Measurements from ENCODE around the gene SLC22A4. TPM values are rescaled to one million over a fixed set of nuclear protein-coding genes. Genes with fewer than 3 reads are reported as not detected.

SLC22A4 gene
- total RNA-seq, 1 experiment from 2014 or later = 1.5 TPM

DNA sequence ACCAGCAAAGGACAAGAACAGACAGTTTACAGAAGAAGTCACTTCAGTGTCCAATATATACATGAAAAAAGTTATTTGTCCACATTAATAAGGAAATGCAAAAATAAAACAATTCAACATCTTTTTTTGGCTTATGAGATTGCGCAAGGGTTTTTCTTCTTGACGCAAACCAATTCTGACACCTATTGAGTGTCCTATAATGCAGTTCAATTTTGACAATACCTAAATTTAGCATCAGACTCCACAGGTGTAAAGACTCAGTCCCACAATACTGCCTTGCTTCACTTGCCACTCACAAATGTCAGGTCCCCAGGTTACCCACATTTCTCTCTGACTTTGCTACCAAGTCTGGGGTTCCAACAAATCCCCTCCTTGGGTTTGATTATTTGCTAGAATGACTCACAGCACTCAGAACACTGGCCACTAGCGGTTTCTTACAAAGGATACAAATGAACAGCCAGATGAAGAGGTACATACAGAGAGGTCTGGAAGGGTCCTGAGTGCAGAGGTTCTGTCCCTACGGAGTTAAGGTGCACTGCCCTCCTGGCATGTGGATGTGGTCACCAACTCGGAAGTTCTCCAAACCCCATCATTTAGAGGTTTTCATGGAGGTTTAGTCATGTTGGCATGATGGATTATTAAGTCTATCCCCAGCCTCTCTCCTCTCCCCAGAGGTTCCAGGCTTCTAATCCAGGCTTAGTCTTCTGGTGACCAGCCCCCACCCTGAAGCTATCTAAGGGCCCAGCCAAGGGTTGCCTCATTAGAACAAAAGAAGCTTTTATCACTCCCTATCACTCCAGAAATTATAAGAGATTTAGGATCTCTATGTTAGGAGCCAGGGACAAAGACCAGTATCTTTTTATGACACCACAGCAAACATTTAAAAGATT lies 48.3 kb downstream of the SLC22A4 start:
- in situ Hi-C loops (cut with HindIII; ENCODE audit: low pct_unique_long_range_greater_than_20kb, low sequenced_read_pairs) = no loop called here
- no peak for TF ChIP-seq TCF7L2 (IDR thresholded peaks at IDR 0.05; ENCODE audit: low read depth, low read length)
- no peak for TF ChIP-seq SIN3A (IDR thresholded peaks at IDR 0.05; ENCODE audit: borderline replicate concordance, insufficient read depth, low read depth, low read length)
- TF ChIP-seq POLR2AphosphoS5 (IDR thresholded peaks at IDR 0.05; ENCODE audit: low read depth, low read length) = no peak
- TF ChIP-seq CTCF (IDR thresholded peaks at IDR 0.05) = no peak
- no peak for TF ChIP-seq REST (IDR thresholded peaks at IDR 0.05; ENCODE audit: insufficient read depth in 1 of 2, low read depth in 2 of 2, low read length in 1 of 2)
- no peaks in the 10 kb centered on the region for H3K4me1 ChIP-seq (ENCODE audit: control insufficient read depth, insufficient read depth, low read length)
- no peak overlapping the region for H3K4me3 ChIP-seq (ENCODE audit: low read depth in 2 of 2, low read length in 2 of 2)
- no peak overlapping the region for H3K27ac ChIP-seq (ENCODE audit: low read length)
- CTCF ChIA-PET = interaction anchor here (0.7 kb wide), 1 partner anchor 10 kb away, joined by 3 read pairs; no protein-coding TSS in a partner anchor
- intact Hi-C loops (cut with micrococcal nuclease; ENCODE audit: unreplicated experiment) = no loop called here
- DNase-seq (ENCODE audit: low read depth, low spot score) = no peak
- no peaks in the 10 kb centered on the region for H3K9me3 ChIP-seq (ENCODE audit: control insufficient read depth, insufficient read depth, low read depth, low read length)
- no peak for ATAC-seq
- H3K27me3 ChIP-seq (ENCODE audit: control insufficient read depth, insufficient read depth, low read length) = no peaks in the 10 kb centered on the region
- POLR2A ChIA-PET = no interaction called here
- H3K36me3 ChIP-seq (ENCODE audit: control insufficient read depth, insufficient read depth, low read length) = no peaks in the 10 kb centered on the region
- BruUV-seq (replicated peaks) = no TSS peak

DNA sequence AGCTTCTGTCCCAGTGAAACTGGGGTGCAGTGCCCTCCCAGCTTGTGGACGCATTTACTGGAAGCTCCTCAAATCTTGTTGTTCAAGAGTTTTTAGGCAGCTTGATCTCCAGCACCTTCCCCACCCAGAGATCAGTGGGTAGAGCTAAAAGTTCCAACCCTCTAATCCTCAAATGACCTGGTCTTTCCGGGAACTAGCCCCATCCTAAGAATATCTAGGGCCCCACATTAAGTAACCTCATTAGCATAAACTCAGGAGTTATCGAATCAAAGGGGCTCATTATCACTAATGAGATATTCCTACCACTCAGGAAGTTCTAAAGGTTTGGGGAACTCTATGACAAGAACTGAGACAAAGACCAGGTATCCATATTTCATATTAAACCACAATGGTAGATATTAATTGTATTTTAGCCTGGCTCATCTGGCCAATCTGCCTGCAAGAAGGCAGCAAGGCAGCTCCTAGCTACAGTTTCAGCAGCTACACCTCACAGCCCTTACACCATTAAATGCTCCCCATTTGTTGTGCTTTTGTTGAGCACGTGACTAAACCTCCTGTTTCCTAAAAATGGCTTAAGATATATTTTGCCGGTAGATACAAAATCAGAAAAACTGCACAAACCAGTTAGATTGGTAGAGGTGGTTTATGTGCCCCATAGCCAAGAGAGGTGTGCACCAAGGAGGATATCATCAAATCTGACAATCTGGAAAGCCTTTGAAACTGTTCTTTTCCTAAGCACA lies 50.8 kb downstream of the SLC22A4 start:
- in situ Hi-C loops (cut with HindIII; ENCODE audit: low pct_unique_long_range_greater_than_20kb, low sequenced_read_pairs) = no loop called here
- intact Hi-C loops (cut with micrococcal nuclease; ENCODE audit: unreplicated experiment) = no loop called here
- no peak overlapping the region for H3K4me3 ChIP-seq (ENCODE audit: low read depth in 2 of 2, low read length in 2 of 2)
- no peaks in the 10 kb centered on the region for H3K27me3 ChIP-seq (ENCODE audit: control insufficient read depth, insufficient read depth, low read length)
- ATAC-seq (no peak), DNase-seq (ENCODE audit: low read depth, low spot score) (no peak)
- TF ChIP-seq SIN3A (IDR thresholded peaks at IDR 0.05; ENCODE audit: borderline replicate concordance, insufficient read depth, low read depth, low read length) = no peak
- no peak for TF ChIP-seq REST (IDR thresholded peaks at IDR 0.05; ENCODE audit: insufficient read depth in 1 of 2, low read depth in 2 of 2, low read length in 1 of 2)
- no peak for TF ChIP-seq POLR2AphosphoS5 (IDR thresholded peaks at IDR 0.05; ENCODE audit: low read depth, low read length)
- TF ChIP-seq TCF7L2 (IDR thresholded peaks at IDR 0.05; ENCODE audit: low read depth, low read length) = no peak
- TF ChIP-seq CTCF (IDR thresholded peaks at IDR 0.05) = no peak
- POLR2A ChIA-PET = no interaction called here
- CTCF ChIA-PET = interaction anchor here (0.7 kb wide), 1 partner anchor 24 kb away, joined by 4 read pairs; no protein-coding TSS in a partner anchor
- H3K9me3 ChIP-seq (ENCODE audit: control insufficient read depth, insufficient read depth, low read depth, low read length) = no peaks in the 10 kb centered on the region
- BruUV-seq (replicated peaks) = no TSS peak
- no peak overlapping the region for H3K27ac ChIP-seq (ENCODE audit: low read length)
- no peaks in the 10 kb centered on the region for H3K36me3 ChIP-seq (ENCODE audit: control insufficient read depth, insufficient read depth, low read length)
- no peaks in the 10 kb centered on the region for H3K4me1 ChIP-seq (ENCODE audit: control insufficient read depth, insufficient read depth, low read length)

All from Panc1 (cell line).